Iris pigment epithelial cell (primary cell): ENCODE measurements around the gene KRTAP10-11.
"Not testable (repeated sequence)": the region's sequence is repeated elsewhere in the genome, so short reads cannot be mapped to it uniquely, and the experiment has no call there.

ENCODE experiments used
- DNase-seq: peaks from one replicate; pipeline ENCODE4 v3.0.0-alpha.2; 2011; ENCODE audit warnings: low read depth

KRTAP10-11 gene

DNA sequence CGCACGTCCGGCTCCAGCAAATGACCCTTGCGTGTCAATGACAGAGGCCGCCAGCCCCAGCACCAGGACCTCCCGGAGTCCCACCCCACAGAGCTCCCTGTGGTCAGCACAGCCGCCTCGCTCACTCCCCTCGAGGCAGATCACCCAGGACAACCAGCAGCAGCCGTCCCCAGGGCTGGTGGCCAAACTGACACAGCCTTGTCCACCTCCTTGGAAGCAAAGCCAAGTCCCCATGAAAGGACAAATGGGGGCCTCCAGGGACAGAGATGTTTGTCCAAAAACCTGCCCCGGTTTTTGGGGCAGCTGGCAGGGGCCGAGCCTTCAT, 6.9 kb upstream of the KRTAP10-11 start:
- DNase-seq = no peak

DNA sequence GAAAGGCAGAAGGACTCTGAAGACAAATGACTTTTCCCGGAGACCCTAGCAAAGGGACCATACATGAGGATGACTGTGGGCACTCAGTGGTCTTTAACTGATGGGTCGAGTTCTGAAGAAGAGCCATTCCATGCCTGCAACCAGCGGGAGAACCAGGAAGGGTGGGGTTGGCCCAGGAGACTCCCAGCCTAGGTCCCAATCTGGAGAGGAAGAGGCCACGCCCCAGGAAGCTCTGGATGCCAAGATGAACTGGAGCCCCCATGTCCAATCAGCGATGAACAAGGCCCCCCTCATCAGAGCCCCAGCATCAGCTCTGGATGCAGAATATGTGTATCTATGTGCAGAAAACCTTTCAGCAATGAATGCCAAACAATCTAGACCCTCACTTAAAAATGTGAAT, 5.5 kb upstream of the KRTAP10-11 start:
- DNase-seq = no peak

DNA sequence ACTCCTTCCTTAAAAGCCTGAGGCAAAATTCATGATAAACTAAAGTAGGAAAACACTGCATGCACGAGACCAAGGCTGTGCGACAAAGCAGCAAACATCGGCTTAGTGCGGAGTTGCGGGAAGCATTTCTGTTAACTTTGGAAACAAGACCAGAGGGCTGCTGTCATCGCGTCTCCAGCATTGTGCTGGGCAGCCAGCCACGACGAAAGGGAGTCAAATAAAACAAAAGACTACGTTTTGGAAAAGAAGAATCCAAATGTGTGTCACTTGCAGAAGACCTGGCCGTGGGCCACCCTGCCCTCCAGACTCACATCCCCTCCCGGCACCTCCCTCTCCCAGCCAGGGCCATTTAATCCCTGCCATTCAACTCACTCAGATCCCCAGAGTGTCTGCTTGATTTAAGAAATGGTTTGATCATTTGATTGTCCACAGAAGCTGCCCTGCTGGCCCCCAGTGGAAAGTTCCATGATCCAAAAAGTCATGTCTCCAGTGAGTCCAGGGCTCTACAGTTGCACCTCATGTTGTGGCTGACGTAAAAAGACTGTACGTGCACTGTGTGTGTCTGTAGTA, 2.4 kb upstream of the KRTAP10-11 start:
- DNase-seq = no peak

DNA sequence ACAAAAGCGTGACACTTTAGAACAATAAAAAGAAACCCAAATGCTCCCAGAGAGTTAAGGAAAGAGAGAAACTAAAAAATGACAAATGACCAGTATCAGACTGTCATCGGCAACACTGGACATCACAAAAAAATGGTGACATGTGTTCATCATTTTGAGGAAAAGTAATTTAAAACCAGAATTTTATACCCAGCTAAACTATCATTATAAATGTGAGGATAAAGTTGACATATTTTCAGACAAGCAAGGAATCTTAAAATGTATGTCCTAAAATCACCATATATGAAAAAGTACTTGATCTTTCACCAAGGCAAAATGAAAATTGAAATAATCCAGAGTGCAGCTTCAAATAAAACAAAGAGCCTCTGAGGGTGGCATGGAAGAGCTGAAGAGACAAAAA, 1.3 kb upstream of the KRTAP10-11 start:
- no peak for DNase-seq

DNA sequence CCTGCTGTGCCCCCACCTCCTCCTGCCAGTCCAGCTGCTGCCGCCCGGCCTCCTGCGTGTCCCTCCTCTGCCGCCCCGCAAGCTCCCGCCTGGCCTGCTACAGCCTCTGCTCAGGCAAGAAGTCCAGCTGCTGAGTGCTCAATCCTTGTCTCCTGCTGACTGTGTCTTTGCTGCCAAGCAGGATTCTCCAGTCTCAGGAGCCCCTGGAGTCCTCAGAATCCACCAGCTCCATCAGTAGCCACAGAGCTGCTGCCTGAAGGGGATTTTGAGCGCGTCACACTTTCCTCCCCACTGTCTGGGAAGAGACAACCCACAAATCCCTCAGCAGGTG, 973 bp downstream of the KRTAP10-11 start:
- DNase-seq = no peak

DNA sequence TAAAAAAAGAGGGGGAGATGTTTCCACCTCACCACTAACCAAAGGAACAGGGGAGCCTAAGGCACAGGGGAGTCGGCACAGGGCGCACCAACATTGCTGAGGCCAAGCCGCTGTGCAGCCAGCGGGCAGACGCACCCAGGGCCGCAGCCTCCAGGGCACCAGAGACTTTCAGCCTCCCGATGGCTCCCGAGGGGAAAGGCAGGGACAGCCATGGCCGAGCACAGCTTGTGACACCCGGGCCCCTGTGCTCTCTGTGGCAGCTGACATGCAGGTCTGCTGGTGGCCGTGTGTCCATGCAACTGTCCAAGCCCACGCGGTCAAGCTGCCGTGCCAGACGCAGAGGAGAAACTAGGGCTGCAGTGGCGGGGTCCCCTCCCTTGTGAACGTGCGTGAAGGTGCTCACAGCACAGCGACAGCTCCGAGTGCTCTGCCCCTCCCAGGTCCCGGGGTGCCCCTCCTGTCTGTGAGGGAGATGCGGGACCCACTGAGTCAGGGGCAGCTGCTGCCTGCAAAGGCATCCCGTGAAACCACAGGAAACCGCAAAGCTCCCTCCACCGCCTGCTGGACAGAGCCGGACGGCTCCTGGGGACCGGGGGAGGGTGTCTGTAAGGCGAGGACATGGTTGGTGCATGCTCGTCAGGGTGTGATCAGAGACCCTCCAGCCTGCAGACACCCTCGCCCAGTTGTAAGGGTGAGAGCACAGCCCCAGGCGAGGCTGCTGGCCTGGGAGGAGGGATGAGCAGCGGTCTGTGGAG, 2.5 kb downstream of the KRTAP10-11 start:
- no peak for DNase-seq

DNA sequence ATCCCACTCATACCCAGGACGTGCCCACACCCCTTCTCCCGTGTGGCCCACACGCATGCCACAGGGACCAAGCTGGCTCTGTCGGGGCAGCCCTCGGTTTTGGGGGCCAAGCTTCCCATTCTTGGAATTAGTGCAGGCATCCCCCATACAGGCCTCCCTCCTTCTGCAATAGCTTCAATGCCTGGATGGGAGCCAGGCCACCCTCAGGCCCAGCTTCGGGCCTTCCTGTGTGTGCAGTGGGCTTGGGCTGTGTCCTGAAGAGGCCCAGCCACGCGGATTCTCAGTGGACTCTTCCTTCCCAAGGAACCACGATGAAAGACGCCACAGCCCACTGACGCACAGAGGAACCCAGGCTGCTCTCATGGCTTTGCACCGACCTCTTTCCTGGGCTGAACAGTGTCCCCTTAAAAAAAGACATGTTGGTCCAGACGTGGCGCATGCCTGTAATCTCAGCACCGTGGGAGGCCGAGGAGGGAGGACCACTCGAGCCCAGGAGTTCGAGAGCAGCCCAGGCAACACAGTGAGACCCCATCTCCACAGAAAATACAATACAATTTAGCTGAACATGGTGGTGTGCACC, 3.4 kb downstream of the KRTAP10-11 start:
- no peak for DNase-seq

DNA sequence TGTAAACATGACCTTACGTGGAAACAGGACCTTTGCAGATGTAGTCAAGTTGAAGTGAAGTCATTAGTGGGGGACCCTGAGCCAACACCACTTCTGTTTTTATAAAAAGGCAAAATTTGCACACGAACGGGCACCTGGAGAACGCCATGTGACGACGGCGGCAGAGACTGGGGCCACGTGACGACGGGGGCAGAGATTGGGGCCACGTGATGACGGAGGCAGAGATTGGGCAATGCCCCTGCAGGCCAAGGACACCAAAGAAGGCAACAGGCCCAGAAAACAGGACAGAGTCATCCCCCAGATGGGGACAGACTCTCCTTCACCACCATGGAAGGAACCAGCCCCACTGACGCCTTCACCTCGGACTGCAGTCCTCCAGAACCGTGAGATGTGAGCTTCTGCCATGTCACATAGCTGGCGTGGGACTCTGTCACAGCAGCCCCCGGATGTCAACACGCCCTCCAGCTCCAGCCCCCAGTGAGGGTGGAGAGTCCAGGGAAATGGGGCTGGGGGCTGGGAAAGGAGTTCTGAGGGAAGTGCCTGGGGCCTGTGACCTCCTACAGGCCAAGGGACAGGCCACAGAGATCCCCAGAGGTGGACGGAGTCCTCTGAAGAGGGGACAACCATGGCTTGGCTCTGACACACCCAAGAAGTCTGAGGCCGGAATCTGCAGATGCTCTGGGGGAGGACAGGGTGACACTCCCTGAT, 4.2 kb downstream of the KRTAP10-11 start:
- no peak for DNase-seq

DNA sequence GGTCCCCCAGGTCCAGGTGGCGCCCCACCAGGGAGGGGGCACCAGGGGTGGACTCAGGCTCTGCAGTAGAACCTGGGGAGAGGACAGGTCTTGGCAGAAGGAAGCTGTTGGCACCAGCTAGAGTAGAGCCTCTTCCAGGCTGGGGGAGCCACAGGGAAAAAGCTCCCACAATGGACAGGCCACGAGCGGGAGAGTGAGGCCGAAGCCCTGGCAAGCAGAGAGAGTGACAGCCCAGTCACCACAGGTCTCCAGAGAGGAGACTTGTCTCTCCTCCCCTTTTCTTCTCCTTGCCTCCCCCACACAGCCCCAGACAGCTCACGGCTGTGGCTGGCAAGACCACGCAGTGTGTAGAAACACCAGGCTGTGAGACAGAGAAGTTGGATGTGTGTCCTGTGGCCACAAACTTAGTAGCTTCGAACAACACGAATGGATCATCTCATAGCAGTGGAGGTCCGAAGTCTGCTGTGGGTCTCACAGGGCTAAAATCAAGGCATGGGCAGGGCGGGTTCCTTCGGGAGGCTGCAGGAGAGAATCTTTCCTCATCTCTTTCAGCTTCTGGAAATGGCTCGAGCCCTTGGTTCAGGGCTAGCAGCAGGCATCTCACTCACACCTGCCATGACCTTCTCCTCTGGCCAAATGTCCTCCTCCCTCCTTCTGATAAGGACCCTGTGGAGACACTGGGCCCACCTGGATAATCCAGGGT, 4.9 kb downstream of the KRTAP10-11 start:
- no peak for DNase-seq

DNA sequence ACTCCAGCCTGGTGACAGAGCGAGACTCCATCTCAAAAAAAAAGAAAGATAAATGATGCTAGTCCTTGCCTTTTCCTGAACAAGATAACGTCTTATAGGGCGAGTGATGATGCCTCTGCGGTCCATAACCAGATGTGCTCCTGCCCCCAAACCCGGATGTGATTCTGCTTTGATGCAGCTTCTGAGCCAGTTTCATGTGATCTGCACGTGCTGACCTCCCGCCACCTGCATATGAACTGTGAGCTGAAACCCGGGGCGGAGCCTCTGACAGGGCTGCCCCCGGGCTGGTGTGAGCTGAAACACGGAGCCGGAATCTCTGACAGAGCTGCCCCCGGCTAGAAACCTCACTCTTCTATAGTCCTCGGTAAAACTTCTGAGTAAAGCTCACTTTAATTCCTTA, 6.9 kb downstream of the KRTAP10-11 start:
- no peak for DNase-seq

DNA sequence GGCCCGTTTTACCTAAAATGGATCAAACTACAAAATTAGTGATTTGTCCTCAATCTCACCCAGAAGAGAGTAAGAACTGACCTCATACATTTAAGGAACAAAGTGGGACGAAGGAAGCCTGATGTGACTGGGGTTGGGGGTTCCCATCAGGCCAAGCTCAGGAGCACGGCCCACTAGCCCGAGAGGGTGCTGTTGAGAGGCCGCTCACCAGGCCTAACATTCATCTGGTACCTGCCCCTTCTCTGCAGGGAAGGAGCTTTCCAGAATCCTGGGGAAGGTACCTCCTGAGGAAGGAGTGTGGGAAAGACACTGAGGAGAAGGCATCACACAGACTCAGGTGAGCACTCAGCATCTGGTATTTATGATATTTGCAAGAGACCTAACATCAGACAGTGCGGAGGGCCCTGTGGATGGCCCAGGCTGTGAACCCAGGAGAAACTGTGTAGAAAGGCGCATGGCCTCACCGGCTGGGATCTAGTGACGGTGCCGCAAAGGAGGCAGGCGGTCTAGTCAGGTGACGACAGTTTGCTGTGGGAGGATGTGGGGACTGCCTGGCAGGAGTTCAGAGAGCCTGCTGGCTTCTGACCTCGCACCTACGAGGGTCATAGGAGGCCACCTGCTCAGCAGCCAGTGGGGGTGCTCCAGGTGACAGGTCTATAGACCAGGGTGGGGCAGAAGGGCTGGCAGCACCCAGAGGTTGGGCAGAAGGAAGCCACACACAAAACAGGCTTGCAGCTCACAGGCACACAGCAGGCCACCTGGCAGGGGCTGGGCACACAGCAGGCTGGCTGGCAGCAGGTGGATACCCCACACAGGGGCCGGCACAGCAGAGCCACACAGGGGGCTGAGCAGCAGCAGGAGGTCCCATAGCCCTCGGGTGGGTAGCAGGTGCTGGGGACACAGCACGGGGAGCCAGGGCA, 7.7 kb downstream of the KRTAP10-11 start:
- no peak for DNase-seq

DNA sequence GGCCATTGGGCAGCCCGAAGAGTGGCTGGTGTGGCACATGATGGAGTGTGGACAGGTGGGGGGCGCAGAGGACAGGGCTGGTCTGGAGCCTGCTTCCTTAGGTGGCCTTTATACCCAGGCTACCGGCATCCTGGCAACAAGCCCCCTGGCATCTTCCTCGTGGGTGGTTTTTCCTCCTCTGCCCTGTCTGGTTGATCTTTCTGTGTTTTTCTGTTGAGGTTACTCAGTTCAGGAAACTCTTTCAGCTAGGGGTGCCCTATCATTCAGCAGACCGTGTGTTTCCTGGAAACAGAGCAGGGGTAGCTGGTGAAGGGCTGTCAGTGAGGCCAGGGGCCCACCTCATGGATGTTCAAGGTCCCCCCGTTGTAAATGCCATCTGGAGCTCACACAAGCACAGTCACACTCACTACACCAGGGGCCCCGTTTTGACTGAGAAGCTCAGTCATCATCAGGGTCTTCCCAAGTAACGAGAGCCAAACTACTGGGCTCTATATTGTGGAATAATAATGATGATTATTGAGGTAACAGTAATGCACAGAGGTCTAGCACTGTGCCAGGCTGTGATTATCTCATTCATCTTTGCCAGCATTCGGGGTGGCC, 8.5 kb downstream of the KRTAP10-11 start, which contains the start of gene KRTAP12-4:
Gene KRTAP12-4, minus strand, starts transcription at position 84 of the 600 bp plus-strand sequence. Its CDS starts 45 bp downstream, at position 39.
- DNase-seq = no peak

DNA sequence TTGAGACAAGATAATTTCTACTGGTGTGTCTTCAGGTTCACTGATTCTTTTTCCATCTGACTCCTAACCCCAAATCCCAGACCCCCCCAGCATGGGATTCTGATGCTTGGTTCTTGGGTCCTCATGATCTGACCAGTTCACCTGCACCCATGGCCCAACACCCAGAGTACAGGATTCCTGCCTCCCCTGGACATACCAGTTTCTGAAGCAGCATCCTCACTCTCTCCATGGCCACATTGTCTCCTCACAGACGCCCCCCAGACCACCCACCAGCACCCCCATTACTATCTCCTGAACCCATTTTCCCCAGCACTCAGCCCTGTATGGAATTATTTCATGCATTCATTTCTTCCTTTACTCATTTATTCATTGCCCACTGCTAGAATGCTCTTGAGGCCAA, 10.7 kb downstream of the KRTAP10-11 start:
- no peak for DNase-seq

DNA sequence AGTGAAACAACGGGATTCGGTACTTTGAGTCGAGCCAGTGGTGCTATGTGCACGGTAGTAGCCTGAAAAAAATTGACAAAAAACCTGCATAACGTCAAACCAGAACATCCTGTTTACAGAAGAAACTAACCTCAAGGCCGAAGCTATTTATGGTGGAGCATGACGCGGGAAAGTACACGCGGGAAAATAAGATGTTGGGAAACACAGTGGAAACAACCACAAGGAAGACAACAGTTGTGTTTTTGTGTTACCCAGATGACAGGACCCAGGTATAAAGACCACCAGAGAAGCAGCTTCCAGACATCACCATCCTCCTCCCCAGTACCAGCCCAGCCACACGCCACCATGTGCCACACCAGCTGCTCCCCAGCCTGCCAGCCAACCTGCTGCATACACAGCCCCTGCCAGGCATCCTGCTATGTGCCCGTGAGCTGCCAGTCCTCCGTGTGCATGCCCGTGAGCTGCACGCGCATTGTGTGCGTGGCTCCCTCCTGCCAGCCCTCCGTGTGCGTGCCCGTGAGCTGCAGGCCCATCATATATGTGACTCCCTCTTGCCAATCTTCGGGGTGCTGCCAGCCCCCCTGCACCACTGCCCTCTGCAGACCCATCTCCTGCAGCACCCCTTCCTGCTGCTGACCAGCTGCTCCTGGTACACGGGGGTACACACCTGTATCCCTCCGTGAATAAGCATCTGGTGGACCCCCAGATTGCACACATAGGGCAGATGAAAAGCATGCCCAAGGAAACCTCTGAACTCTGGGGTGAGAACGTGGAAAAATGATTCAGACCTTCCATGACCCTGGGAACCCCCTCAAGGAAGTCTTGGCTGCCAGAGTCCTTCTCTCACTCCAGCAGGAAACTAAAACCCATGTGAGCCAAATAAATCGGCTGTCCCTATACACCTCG, 11.7 kb downstream of the KRTAP10-11 start, which contains the start of gene KRTAP12-3:
Gene KRTAP12-3, plus strand, starts transcription at position 298 of the 906 bp plus-strand sequence. Its CDS starts 48 bp downstream, at position 346.
- no peak for DNase-seq

DNA sequence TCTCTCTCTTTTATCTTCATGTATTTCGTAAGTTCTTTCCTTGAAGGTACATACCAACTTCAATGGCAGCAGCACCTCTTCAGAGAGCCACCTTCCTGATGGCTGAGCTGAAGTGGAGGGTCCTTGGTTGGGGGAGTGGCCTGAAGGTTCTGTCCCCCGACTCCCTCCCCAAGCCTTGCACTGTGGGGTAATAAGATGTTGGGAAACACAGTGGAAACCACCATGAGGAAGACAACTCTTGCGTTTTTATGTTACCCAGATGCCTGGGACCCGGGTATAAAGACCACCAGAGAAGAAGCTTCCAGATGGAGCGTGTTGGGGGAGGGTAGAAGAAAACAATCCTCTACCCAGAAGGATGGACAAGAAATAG, 12.3 kb downstream of the KRTAP10-11 start:
- no peak for DNase-seq

DNA sequence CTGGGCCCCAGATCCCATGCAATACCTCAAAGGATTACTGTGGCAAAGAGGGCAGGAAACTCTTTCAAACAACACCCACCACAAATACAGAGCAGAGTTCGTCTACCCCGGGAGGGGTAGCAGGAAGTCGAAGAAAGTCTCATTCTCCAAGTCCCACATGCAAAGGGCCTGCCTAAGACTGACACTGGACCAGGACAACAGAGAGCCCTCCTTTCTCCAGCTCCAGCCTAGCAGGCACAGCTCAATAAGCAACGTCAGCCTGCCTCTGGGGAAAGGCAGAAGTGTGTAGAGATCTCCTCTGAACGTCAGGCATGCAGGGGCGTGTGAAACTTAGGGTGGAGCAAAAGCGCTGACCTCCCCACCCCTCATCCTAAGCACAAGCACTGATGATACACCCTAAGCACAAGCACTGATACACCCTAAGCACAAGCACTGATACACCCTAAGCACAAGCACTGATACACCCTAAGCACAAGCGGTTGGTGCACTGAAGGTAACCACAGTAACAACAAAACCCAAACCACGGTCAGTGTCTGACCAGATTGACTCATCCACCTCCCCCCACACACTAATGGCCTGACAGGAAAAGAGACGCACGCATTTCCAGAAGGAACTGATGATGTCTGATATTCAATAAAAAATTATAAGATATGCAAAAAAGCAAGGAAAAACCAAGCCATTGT, 12.8 kb downstream of the KRTAP10-11 start:
- no peak for DNase-seq

DNA sequence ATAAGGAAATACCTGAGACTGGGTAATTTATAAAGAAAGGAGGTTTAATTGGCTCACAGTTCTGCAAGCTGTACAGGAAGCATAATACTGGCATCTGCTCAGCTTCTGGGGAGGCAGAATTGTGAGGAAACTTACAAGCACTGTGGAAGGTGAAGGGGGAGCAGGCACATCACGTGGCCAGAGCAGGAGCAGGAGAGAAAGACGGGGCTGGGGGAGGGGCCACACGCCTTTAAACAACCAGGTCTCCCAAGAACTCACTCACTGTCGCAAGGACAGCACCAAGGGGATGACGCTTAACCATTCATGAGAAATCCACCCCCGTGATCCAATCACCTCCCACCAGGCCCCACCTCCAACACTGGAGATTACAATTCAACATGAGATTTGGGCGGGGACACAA, 15.4 kb downstream of the KRTAP10-11 start:
- not testable (repeated sequence) for DNase-seq

DNA sequence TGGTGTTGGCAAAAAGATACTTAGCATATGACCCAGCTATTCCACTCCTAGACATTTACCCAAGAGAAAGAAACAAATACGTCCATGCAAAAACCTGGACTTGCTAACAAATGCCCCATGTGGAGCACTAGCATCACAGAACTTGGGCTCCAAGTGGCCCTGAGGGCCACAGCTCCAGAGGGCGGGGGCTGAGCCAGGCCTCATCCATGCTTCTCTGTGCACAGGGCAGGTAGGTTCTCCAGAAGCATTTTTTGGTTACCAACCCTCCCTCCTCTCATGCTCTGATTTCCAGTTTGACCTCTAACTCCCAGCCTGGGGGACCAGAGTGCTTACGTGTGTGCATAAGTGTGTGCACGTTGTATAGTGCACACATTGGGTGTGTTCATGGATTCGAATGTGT, 18.5 kb downstream of the KRTAP10-11 start:
- no peak for DNase-seq
